Gastroesophageal sphincter (tissue), 4 donors: ENCODE results near the gene PPP2R5C. TPM values are rescaled to one million over a fixed set of nuclear protein-coding genes. Genes with fewer than 3 reads are reported as not detected.

ENCODE experiments used
- ATAC-seq: fragments of 150-250 bp; one replicate; pipeline ENCODE4 v1.9.1; 2016; ENCODE audit warnings: mild to moderate bottlenecking, moderate library complexity
- H3K27ac ChIP-seq, 4 donors: fragments of 200-600 bp; sonication (generic) in 3 of 4; 1 replicate in 3 of 4; 2 replicates in 1 of 4; pipeline ENCODE4 v1.5.1; 2016 to 2019
- H3K27me3 ChIP-seq: fragments of 200-600 bp; sonication (generic); one replicate; pipeline ENCODE4 v1.5.1; 2019
- H3K36me3 ChIP-seq, 2 donors: fragments of 200-600 bp; sonication (generic); one replicate each; pipeline ENCODE4 v1.5.1; 2019; ENCODE audit warnings: control low read depth in 1 of 2
- H3K4me1 ChIP-seq, 3 donors: fragments of 200-600 bp; sonication (generic); 1 replicate in 2 of 3; 2 replicates in 1 of 3; pipeline ENCODE4 v1.5.1; 2016 to 2019; ENCODE audit warnings: control low read depth in 2 of 3
- H3K4me3 ChIP-seq, 2 donors: fragments of 200-600 bp; sonication (generic); one replicate each; pipeline ENCODE4 v1.5.1; 2019; ENCODE audit warnings: mild to moderate bottlenecking in 1 of 2, moderate library complexity in 1 of 2
- H3K9me3 ChIP-seq, 3 donors: fragments of 200-600 bp; sonication (generic); one replicate each; pipeline ENCODE4 v1.5.1; 2017 to 2019; ENCODE audit warnings: control low read depth in 2 of 3
- EP300 ChIP-seq: sonication (generic); formaldehyde crosslinking; IDR thresholded peaks from one replicate; pipeline ENCODE4 v1.6.1; 2017; ENCODE audit warnings: antibody characterized with exemption, mild to moderate bottlenecking
- POLR2A ChIP-seq, 2 donors: fragments of 450-650 bp; IDR thresholded peaks; one replicate each; pipeline ENCODE4 v1.6.1; 2017; ENCODE audit warnings: antibody characterized with exemption in 2 of 2, mild to moderate bottlenecking in 2 of 2, moderate library complexity in 1 of 2
- POLR2AphosphoS5 ChIP-seq: sonication (generic); formaldehyde crosslinking; IDR thresholded peaks from one replicate; pipeline ENCODE4 v1.6.1; 2017; ENCODE audit warnings: antibody characterized with exemption
- WGBS, 2 donors: methylation state at CpG; one replicate each; pipeline ENCODE4 v1.1.5; 2018; ENCODE audit warnings: low coverage in 1 of 2; 5-methylcytosine and 5-hydroxymethylcytosine counted together
- total RNA-seq, 4 donors: library from RNA; depleted of rRNA; stranded (reverse); fragments of >200 nt; gene quantifications; one replicate each; pipeline ENCODE4 v1.1.0, GENCODE V29; 2016
- TF ChIP-seq, protein P1 (sequence below), 4 experiments: fragments of 200-600 bp in 2 of 4; fragments of 450-650 bp in 2 of 4; sonication (generic) in 1 of 4; IDR thresholded peaks; one replicate each; pipeline ENCODE4 v1.5.1; 2017 to 2019; ENCODE audit warnings: antibody characterized with exemption in 4 of 4, mild to moderate bottlenecking in 2 of 4, moderate library complexity in 2 of 4

The PPP2R5C gene
- total RNA-seq, 4 donors from 2014 or later: 123 to 199 (median 131) TPM

DNA sequence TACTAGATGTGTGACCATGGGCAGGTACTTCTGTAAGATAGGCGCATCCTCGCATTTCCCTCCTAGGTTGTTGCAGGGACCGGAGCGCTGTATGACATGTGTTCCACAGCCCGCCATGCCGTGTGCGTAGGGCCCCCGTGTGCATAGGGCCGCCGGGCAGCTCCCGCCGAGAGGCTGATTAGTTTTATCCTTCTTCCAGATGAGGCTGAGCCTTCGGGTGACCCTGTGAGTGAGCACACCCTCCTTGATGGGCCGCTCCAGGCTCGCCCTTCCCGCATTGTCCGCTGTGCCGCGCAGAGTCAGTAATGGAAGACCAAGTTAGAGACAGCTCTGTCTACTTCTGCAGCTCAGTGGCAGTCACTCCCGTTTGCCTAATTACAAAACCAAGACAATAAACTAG lies 130.0 kb downstream of the PPP2R5C start:
- peaks cover 0 to 91% of the 10 kb centered on the region in 2 donors for H3K36me3 ChIP-seq
- WGBS, 2 donors: 77 to 88% methylated on average over 6 to 19 of the region's 20 CpGs
- no peaks in the 10 kb centered on the region for H3K4me1 ChIP-seq
- H3K27ac ChIP-seq: no peak overlapping the region
- no peaks in the 10 kb centered on the region for H3K27me3 ChIP-seq
- no peak overlapping the region for H3K4me3 ChIP-seq
- TF ChIP-seq, protein P1, sequence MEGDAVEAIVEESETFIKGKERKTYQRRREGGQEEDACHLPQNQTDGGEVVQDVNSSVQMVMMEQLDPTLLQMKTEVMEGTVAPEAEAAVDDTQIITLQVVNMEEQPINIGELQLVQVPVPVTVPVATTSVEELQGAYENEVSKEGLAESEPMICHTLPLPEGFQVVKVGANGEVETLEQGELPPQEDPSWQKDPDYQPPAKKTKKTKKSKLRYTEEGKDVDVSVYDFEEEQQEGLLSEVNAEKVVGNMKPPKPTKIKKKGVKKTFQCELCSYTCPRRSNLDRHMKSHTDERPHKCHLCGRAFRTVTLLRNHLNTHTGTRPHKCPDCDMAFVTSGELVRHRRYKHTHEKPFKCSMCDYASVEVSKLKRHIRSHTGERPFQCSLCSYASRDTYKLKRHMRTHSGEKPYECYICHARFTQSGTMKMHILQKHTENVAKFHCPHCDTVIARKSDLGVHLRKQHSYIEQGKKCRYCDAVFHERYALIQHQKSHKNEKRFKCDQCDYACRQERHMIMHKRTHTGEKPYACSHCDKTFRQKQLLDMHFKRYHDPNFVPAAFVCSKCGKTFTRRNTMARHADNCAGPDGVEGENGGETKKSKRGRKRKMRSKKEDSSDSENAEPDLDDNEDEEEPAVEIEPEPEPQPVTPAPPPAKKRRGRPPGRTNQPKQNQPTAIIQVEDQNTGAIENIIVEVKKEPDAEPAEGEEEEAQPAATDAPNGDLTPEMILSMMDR (IDR thresholded peaks at IDR 0.05): no peak
- TF ChIP-seq POLR2AphosphoS5: no peak
- TF ChIP-seq EP300: no peak
- no peak for TF ChIP-seq POLR2A (IDR thresholded peaks at IDR 0.05)
- H3K9me3 ChIP-seq: no peaks in the 10 kb centered on the region
- no peak for ATAC-seq

DNA sequence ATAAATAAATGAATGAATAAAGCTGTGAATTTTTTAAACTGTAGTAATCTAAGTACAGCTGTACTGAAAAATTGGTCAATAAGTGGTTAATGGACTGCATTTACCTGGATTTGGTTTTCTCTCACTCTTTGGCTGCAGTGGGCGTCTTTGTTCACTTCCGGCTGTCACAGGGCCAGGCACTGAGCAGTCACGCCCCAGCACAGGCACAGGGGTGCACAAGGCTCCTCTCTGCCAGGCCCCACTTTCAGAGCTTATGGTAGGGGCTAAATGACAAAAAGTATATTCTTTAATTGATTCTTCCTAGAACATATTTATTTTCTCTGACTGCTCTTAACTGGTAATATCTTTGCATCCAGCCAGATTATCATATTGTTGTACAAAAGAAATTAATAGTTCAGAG lies 132.2 kb downstream of the PPP2R5C start:
- 69 to 92% methylated on average over 2 to 3 of the region's 3 CpGs for WGBS, 2 donors
- peaks cover 0 to 91% of the 10 kb centered on the region in 2 donors for H3K36me3 ChIP-seq
- ATAC-seq: no peak

DNA sequence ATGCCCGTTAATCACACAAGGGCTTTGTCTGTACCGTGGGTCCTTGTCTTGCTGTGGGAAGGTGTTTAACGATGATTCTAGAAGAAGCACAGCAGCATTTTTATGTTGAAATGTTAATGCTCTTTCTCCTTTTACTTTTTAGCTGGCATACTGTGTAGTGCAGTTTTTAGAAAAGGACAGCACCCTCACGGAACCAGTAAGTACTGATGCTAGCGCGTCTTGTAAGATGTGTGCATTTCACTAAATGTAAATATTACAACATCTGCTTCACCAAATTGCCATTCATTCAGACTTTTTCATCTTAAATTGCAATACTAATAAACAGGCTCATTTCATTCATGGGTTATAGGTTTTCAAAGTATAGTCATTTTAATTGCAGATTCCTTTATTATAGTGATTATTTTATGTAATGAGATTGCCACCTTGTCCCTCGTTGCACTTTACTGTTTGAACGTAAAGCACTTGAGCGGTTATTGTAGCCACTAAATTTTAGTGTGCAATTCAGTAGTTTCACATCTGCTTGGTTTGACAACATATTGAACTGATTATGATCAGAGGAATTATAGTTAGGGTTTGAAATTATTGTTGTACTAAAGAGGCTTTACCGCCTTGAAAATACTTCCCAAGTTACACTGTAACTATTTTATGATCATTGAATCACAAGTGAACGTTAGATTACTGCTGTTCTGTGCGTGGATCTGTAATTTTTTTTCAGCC lies 133.0 kb downstream of the PPP2R5C start:
- no peak for ATAC-seq
- no peak overlapping the region for H3K4me3 ChIP-seq
- WGBS, 2 donors: 83 to 87% methylated on average over 12 of the region's 12 CpGs
- peaks cover 0 to 91% of the 10 kb centered on the region in 2 donors for H3K36me3 ChIP-seq
- H3K27me3 ChIP-seq: no peaks in the 10 kb centered on the region
- no peaks in the 10 kb centered on the region for H3K4me1 ChIP-seq
- H3K27ac ChIP-seq: no peak overlapping the region
- no peaks in the 10 kb centered on the region for H3K9me3 ChIP-seq
- no peak for TF ChIP-seq POLR2AphosphoS5
- no peak for TF ChIP-seq POLR2A (IDR thresholded peaks at IDR 0.05)
- TF ChIP-seq, protein P1 (IDR thresholded peaks at IDR 0.05): no peak
- TF ChIP-seq EP300: no peak

More for the DNA sequence above, 132.2 kb downstream of the PPP2R5C start:
- Histone ChIP-seq H3K4me3 (no peak overlapping the region), H3K27ac (no peak overlapping the region), H3K4me1 (no peaks in the 10 kb centered on the region), H3K27me3 (no peaks in the 10 kb centered on the region), H3K9me3 (no peaks in the 10 kb centered on the region)
- TF ChIP-seq POLR2A (IDR thresholded peaks at IDR 0.05) (no peak), EP300 (no peak)

- no peak for ATAC-seq
- Histone ChIP-seq H3K27me3 (no peaks in the 10 kb centered on the region), H3K36me3 (peaks cover 0 to 96% of the 10 kb centered on the region in 2 donors), H3K4me1 (no peaks in the 10 kb centered on the region), H3K9me3 (no peaks in the 10 kb centered on the region), H3K4me3 (no peak overlapping the region), H3K27ac (no peak overlapping the region)
- WGBS, 2 donors: 88 to 89% methylated on average over 9 of the region's 9 CpGs
- TF ChIP-seq, protein P1 (IDR thresholded peaks at IDR 0.05): no peak
- TF ChIP-seq EP300: no peak
- TF ChIP-seq POLR2AphosphoS5: no peak
- TF ChIP-seq POLR2A (IDR thresholded peaks at IDR 0.05): no peak
These were observed 133.7 kb downstream of the PPP2R5C start for GRCh38 chr14:101895256-101895655.

DNA sequence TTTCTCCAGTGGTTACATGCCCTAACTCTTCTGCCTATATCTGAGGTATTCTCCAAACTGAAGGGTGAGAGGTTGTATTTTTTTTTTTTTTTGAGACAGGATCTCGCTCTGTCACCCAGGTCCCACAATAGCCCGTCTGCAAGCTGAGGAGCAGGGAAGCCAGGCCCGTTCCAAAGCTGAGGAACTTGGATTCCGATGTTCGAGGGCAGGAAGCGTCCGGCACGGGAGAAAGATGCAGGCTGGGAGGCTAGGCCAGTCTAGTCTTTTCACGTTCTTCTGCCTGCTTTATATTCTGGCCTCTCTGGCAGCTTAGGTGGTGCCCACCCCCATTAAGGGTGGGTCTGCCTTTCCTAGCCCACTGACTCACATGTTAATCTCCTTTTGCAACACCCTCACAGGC lies 135.8 kb downstream of the PPP2R5C start:
- no peak overlapping the region for H3K27ac ChIP-seq
- no peak for ATAC-seq
- H3K36me3 ChIP-seq: peaks cover 0 to 100% of the 10 kb centered on the region in 2 donors
- no peaks in the 10 kb centered on the region for H3K4me1 ChIP-seq
- H3K27me3 ChIP-seq: no peaks in the 10 kb centered on the region
- 73 to 86% methylated on average over 3 to 9 of the region's 9 CpGs for WGBS, 2 donors
- H3K9me3 ChIP-seq: no peaks in the 10 kb centered on the region
- no peak overlapping the region for H3K4me3 ChIP-seq
- TF ChIP-seq POLR2A (IDR thresholded peaks at IDR 0.05) (no peak), POLR2AphosphoS5 (no peak), EP300 (no peak)
- TF ChIP-seq, protein P1 (IDR thresholded peaks at IDR 0.05): no peak
